AG10803 (cell line): ENCODE measurements around the gene GRAMD1B.

Source experiments
- DNase-seq: peaks from one replicate; pipeline ENCODE4 v3.0.0; 2010; ENCODE audit warnings: low read depth
- H3K4me3 ChIP-seq: 2 replicates; pipeline ENCODE4 v1.5.1; 2011; ENCODE audit warnings: mild to moderate bottlenecking, low read length, control low read depth
- CTCF ChIP-seq: conservative IDR thresholded peaks from 2 replicates; pipeline ENCODE4 v1.5.1; 2011; ENCODE audit warnings: mild to moderate bottlenecking, low read length, control low read depth, inconsistent platforms

Gene GRAMD1B

GRCh38 chr11:123607781-123608180 is 177.7 kb downstream of the GRAMD1B start:
- no peak for DNase-seq
- H3K4me3 ChIP-seq: no peak overlapping the region
- TF ChIP-seq CTCF: no peak

GRCh38 chr11:123608371-123608770 is 178.3 kb downstream of the GRAMD1B start:
- no peak overlapping the region for H3K4me3 ChIP-seq
- no peak for TF ChIP-seq CTCF
- DNase-seq: no peak

- no peak for TF ChIP-seq CTCF
- no peak overlapping the region for H3K4me3 ChIP-seq
- no peak for DNase-seq
Observed at GRCh38 chr11:123608945-123609344, 178.9 kb downstream of the GRAMD1B start.

- no peak overlapping the region for H3K4me3 ChIP-seq
- no peak for DNase-seq
- TF ChIP-seq CTCF: no peak
Observed at GRCh38 chr11:123611698-123612097, 181.6 kb downstream of the GRAMD1B start.

GRCh38 chr11:123616505-123617198 is 186.6 kb downstream of the GRAMD1B start:
- TF ChIP-seq CTCF: no peak
- no peak overlapping the region for H3K4me3 ChIP-seq
- peak; percentile 81 for DNase-seq

- no peak overlapping the region for H3K4me3 ChIP-seq
- no peak for TF ChIP-seq CTCF
- DNase-seq: no peak
Observed at GRCh38 chr11:123622576-123622975, 192.5 kb downstream of the GRAMD1B start.

- TF ChIP-seq CTCF: no peak
- no peak overlapping the region for H3K4me3 ChIP-seq
- peak; percentile 67 for DNase-seq
Observed at GRCh38 chr11:123624974-123625373, 194.9 kb downstream of the GRAMD1B start.
